ENCODE results near the gene NFATC2.

GRCh38 chr20:51354191-51354768 lies 188.2 kb downstream of the NFATC2 start:
- TF ChIP-seq, protein P1, sequence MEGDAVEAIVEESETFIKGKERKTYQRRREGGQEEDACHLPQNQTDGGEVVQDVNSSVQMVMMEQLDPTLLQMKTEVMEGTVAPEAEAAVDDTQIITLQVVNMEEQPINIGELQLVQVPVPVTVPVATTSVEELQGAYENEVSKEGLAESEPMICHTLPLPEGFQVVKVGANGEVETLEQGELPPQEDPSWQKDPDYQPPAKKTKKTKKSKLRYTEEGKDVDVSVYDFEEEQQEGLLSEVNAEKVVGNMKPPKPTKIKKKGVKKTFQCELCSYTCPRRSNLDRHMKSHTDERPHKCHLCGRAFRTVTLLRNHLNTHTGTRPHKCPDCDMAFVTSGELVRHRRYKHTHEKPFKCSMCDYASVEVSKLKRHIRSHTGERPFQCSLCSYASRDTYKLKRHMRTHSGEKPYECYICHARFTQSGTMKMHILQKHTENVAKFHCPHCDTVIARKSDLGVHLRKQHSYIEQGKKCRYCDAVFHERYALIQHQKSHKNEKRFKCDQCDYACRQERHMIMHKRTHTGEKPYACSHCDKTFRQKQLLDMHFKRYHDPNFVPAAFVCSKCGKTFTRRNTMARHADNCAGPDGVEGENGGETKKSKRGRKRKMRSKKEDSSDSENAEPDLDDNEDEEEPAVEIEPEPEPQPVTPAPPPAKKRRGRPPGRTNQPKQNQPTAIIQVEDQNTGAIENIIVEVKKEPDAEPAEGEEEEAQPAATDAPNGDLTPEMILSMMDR (IDR thresholded peaks at IDR 0.05; ENCODE audit: control extremely low read depth in 1 of 3, insufficient read depth in 1 of 3, low read depth in 1 of 3, low read length in 3 of 3) = no peak
- no peak for TF ChIP-seq POLR2A (IDR thresholded peaks at IDR 0.05; ENCODE audit: control extremely low read depth in 1 of 2, low read depth in 2 of 2, low read length in 2 of 2)
- no peak for TF ChIP-seq CBX5 (IDR thresholded peaks at IDR 0.05; ENCODE audit: low read depth, low read length)
- TF ChIP-seq POLR2AphosphoS5 (IDR thresholded peaks at IDR 0.05; ENCODE audit: low read depth, low read length) = no peak
- TF ChIP-seq SIN3A (conservative IDR thresholded peaks at IDR 0.05 in 1 of 2, IDR thresholded peaks at IDR 0.05 in 1 of 2; ENCODE audit: low read depth in 1 of 2, low read length in 2 of 2) = no peak
- no peak for TF ChIP-seq MAX (IDR thresholded peaks at IDR 0.05)
- TF ChIP-seq TEAD4 (IDR thresholded peaks at IDR 0.05; ENCODE audit: low read depth, low read length) = no peak
- no peak for TF ChIP-seq RNF2 (IDR thresholded peaks at IDR 0.05; ENCODE audit: borderline replicate concordance, low read depth, low read length, missing control alignments, poor library complexity, severe bottlenecking)
- no peak for TF ChIP-seq EP300 (IDR thresholded peaks at IDR 0.05; ENCODE audit: borderline replicate concordance in 1 of 2, low read depth in 2 of 2, low read length in 2 of 2)
- no peak for TF ChIP-seq TAF7 (optimal IDR thresholded peaks at IDR 0.05; ENCODE audit: borderline replicate concordance, low read depth, low read length)
- no peak for TF ChIP-seq FOSL1 (IDR thresholded peaks at IDR 0.05; ENCODE audit: insufficient read depth, low read depth, low read length)
- no peak for TF ChIP-seq EZH2 (IDR thresholded peaks at IDR 0.05; ENCODE audit: low read depth, low read length, severe bottlenecking)
- TF ChIP-seq BRCA1 (IDR thresholded peaks at IDR 0.05; ENCODE audit: low read depth, low read length) = no peak
